Progenitor cell of endocrine pancreas (in vitro differentiated cells): ENCODE data around the gene DYNLT4. TPM values are rescaled to one million over a fixed set of nuclear protein-coding genes. Genes with fewer than 3 reads are reported as not detected.

Experiments
- DNase-seq: peaks from one replicate; pipeline ENCODE4 v3.0.0; 2021; ENCODE audit warnings: low spot score; ENCODE audit not compliant: unreplicated experiment
- H3K27ac Mint-ChIP-seq: 2 replicates; pipeline ENCODE4 v1.8.0; 2021; ENCODE audit warnings: mild to moderate bottlenecking, moderate library complexity, mixed read lengths
- H3K27me3 Mint-ChIP-seq: 2 replicates; pipeline ENCODE4 v1.8.0; 2021; ENCODE audit warnings: mixed read lengths
- H3K36me3 Mint-ChIP-seq: 2 replicates; pipeline ENCODE4 v1.8.0; 2022; ENCODE audit warnings: mixed read lengths; ENCODE audit not compliant: insufficient read depth
- H3K4me1 Mint-ChIP-seq: 2 replicates; pipeline ENCODE4 v1.8.0; 2021; ENCODE audit warnings: low read depth, mixed read lengths
- H3K4me3 Mint-ChIP-seq: 2 replicates; pipeline ENCODE4 v1.8.0; 2021; ENCODE audit warnings: low read depth, mild to moderate bottlenecking, moderate library complexity, mixed read lengths
- H3K9me3 Mint-ChIP-seq: 2 replicates; pipeline ENCODE4 v1.8.0; 2021; ENCODE audit warnings: low read depth, mixed read lengths
- total RNA-seq: library from RNA; stranded (reverse); gene quantifications from 2 replicates; pipeline ENCODE4 v1.2.1, GENCODE V29; 2021
- TF ChIP-seq, protein P1 (sequence below): fragments of 200-600 bp; sonication (generic); IDR thresholded peaks from one replicate; pipeline ENCODE4 v1.5.0; 2021; ENCODE audit warnings: antibody characterized with exemption, mild to moderate bottlenecking; ENCODE audit not compliant: unreplicated experiment

Gene DYNLT4
- total RNA-seq, 1 donor from 2014 or later: 0.79 TPM

DNA sequence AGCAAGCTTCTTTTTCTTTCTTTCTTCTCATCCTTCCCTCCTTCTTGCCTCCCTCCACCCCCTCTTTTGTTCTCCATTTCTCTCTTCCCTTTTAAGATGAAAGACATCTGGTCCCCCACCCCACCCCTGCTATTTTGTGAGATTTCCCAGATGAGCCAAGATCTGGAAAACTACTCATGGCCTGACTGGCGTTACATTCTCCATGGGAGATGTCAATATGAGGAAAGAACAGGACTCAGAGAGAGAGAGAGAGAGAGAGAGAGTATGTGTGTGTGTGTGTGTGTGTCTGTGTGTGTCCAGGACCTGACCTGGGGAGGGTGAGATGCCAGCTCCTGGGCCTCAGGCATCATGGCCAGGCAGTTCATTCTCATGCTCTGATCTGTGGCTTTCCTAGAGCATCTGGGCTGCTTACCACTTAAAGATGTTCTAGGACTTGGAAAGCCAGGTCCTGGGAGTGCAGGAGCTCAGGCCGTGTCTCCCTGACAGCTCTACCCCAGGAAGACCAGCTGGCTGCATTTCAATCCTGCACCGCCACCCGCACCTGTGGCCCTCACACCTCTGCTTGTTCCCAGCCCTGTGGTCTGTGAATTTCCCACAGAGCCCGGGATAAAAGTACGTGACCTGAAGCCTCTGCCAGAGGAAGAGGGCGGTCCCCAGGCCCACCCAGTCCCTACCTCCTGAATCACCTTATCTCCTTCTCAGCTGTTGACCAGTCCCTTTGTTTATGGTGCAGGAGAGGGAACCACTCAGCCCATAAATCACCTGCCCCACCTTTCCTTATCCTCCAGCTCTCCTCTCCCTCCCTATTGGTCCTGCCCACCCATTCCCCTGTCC, 16.0 kb downstream of the DYNLT4 start:
- Mint-ChIP-seq H3K27ac (peak overlapping the region; percentile 74), H3K9me3 (no peaks in the 10 kb centered on the region), H3K27me3 (peaks cover 4% of the 10 kb centered on the region), H3K4me3 (peak overlapping the region; percentile 38), H3K36me3 (no peaks in the 10 kb centered on the region), H3K4me1 (peaks cover 13% of the 10 kb centered on the region)
- no peak for DNase-seq
- TF ChIP-seq, protein P1, sequence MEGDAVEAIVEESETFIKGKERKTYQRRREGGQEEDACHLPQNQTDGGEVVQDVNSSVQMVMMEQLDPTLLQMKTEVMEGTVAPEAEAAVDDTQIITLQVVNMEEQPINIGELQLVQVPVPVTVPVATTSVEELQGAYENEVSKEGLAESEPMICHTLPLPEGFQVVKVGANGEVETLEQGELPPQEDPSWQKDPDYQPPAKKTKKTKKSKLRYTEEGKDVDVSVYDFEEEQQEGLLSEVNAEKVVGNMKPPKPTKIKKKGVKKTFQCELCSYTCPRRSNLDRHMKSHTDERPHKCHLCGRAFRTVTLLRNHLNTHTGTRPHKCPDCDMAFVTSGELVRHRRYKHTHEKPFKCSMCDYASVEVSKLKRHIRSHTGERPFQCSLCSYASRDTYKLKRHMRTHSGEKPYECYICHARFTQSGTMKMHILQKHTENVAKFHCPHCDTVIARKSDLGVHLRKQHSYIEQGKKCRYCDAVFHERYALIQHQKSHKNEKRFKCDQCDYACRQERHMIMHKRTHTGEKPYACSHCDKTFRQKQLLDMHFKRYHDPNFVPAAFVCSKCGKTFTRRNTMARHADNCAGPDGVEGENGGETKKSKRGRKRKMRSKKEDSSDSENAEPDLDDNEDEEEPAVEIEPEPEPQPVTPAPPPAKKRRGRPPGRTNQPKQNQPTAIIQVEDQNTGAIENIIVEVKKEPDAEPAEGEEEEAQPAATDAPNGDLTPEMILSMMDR: no peak

DNA sequence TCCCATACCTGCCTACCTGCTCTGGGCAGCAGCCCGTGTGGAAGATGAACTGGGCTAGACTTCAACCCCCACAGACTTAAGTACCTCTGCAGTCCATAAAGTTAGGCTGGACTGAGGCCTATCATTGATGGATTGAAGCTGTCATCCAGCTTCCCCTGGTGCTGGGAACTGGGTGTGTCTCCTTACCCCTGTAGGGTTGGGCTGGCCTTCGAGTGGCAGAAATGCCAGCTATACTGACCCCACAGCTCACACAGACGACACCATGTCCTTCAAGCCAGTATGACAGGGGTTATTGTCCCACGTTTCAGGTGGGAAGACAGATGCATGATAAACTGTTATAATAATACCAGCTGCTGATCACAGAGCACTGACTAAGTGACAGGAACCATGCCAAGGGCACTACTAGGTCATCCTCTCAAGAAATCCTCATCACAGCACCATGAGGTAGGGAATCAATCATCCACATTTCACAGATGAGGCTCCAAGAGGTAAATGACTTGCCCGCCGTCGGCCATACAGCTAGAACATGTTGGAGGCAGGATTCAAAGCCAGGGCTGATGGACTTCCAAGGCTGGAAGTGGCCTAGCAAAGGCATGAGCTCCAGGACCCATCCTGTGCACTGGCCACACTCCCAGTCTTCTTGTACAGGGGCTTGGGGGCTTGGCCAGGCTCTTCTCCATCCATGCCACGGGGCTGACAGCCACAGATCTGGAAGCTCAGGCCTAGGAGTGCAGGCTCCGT, 18.9 kb downstream of the DYNLT4 start, which contains the start of gene BEST4:
Gene BEST4 (minus strand): TSS at position 51 of the 741 bp plus-strand sequence. CDS start 465 bp downstream, outside the sequence.
- H3K9me3 Mint-ChIP-seq: no peaks in the 10 kb centered on the region
- H3K4me3 Mint-ChIP-seq: no peak within 1 kb of the TSS
- no peak within 1 kb of the TSS for H3K27ac Mint-ChIP-seq
- TF ChIP-seq, protein P1: no peak
- no peak for DNase-seq
- no peaks in the 10 kb centered on the region for H3K36me3 Mint-ChIP-seq
- H3K4me1 Mint-ChIP-seq: peaks cover 22% of the 10 kb centered on the region
- H3K27me3 Mint-ChIP-seq: peaks cover 4% of the 10 kb centered on the region

DNA sequence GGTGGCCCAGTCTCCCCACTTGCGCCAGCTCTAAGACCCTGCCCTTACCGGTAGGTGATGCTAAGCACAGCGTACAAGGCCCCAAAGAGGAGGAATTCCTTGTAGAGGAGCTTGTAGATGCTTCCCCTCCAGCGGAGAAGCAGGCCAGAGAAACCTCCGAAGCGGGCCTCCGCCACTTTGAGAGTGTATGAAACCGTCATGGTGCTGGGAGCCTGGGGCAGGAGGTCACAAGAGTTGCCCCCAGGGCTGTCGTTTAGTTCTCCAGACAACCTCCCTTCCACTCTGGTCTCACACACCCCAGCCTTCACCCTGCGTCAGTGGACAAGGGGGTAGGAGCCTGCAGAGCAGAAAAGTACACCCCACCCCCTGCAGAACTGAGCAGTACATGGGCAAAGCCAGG, 19.6 kb downstream of the DYNLT4 start:
- no peak overlapping the region for H3K27ac Mint-ChIP-seq

GRCh38 chr1:44786841-44787426, 20.2 kb downstream of the DYNLT4 start:
- TF ChIP-seq, protein P1: no peak
- Mint-ChIP-seq H3K27me3 (peaks cover 4% of the 10 kb centered on the region), H3K27ac (peak overlapping the region; percentile 94), H3K36me3 (no peaks in the 10 kb centered on the region), H3K9me3 (no peaks in the 10 kb centered on the region), H3K4me3 (peak overlapping the region; percentile 62), H3K4me1 (peaks cover 22% of the 10 kb centered on the region)
- DNase-seq: no peak

More for the DNA sequence above, 19.6 kb downstream of the DYNLT4 start:
- TF ChIP-seq, protein P1: no peak
- no peaks in the 10 kb centered on the region for H3K36me3 Mint-ChIP-seq
- peaks cover 4% of the 10 kb centered on the region for H3K27me3 Mint-ChIP-seq
- no peaks in the 10 kb centered on the region for H3K9me3 Mint-ChIP-seq
- no peak for DNase-seq
- H3K4me1 Mint-ChIP-seq: peaks cover 22% of the 10 kb centered on the region
- no peak overlapping the region for H3K4me3 Mint-ChIP-seq
